ENCODE data around the gene RNPEP. TPM values are rescaled to one million over a fixed set of nuclear protein-coding genes. Genes with fewer than 3 reads are reported as not detected.

RNPEP gene
- total RNA-seq, 1 experiment from 2014 or later: 108 TPM

DNA sequence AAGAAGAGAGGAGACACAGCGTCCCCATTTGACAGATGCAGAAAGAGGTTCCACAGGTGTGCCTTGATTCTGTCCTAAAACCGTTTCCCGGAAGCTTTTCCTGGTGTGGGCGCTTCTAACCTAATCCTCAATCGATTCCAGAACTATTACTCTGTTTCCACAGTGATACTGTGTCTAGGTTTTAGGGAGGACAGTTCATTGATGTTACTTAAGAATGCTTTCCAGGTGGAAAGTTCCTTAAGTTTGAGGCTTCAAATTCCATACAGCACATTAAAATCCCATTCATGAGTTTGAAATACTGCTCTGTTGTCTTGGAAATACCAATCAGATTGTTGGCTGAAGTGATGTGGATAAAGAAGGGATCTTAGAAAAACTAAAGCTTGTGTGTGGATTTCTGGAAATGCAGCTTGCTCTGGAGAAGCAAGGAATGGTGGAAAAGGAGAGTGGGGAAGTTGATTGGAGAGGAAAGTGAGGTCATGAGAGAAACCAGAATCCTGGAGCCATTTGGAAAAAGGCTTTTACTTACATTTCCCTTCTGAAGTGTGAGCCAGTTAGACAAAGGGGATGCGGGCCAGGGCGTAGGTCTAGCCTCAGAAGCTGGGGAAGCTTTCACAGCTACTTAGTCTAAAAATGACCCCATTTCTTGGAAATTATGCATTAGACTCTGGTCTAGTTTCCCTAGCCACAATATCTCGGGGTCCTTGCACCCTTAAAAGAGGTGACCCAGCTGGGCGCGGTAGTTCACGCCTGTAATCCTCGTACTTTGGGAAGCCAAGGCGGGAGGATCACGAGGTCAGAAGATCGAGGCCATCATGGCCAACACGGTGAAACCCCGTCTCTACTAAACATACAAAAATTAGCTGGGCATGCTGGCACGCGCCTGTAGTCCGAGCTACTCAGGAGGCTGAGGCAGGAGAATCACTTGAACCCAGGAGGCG, 34.6 kb downstream of the RNPEP start:
- Histone ChIP-seq H3K4me2 (peak overlapping the region; percentile 94), H3K27me3 (ENCODE audit: insufficient read depth, low read depth) (no peaks in the 10 kb centered on the region), H3F3A (ENCODE audit: insufficient read depth, low read depth) (peaks cover 75% of the 10 kb centered on the region), H4K20me1 (ENCODE audit: insufficient read depth) (peaks cover 47% of the 10 kb centered on the region), H3K79me2 (ENCODE audit: low read depth) (peaks cover 58% of the 10 kb centered on the region), H3K9me3 (ENCODE audit: insufficient read depth, low read depth) (no peaks in the 10 kb centered on the region), H3K36me3 (ENCODE audit: low read depth) (peaks cover 48% of the 10 kb centered on the region), H3K9me2 (ENCODE audit: insufficient read depth) (no peaks in the 10 kb centered on the region), H3K27ac (peak overlapping the region; percentile 97), H3K4me3 (peak overlapping the region; percentile 86; the same call in 1 of the 2 replicates), H2AFZ (no peak overlapping the region), H3K4me1 (replicated peaks; ENCODE audit: insufficient read depth) (peaks cover 94% of the 10 kb centered on the region)
- no peak for DNase-seq
- intact Hi-C loops (cut with micrococcal nuclease; ENCODE audit: unreplicated experiment): no loop called here
- no peak for TF ChIP-seq EZH2 (IDR thresholded peaks at IDR 0.05; ENCODE audit: low read depth)
- no peak for TF ChIP-seq CTCF (conservative IDR thresholded peaks at IDR 0.05)
- BruUV-seq (replicated peaks): TSS peak; percentile 55
- CTCF ChIA-PET: interaction anchor here (1.0 to 1.2 kb wide), 3 partner anchors 18 to 39 kb away, joined by 3 to 4 read pairs (median 4); no protein-coding TSS in a partner anchor
- POLR2A ChIA-PET (ENCODE audit: unreplicated experiment): interaction anchor here (0.6 to 2.7 kb wide), 13 partner anchors 10 to 96 kb away, joined by 3 to 66 read pairs (median 12); no protein-coding TSS in a partner anchor

DNA sequence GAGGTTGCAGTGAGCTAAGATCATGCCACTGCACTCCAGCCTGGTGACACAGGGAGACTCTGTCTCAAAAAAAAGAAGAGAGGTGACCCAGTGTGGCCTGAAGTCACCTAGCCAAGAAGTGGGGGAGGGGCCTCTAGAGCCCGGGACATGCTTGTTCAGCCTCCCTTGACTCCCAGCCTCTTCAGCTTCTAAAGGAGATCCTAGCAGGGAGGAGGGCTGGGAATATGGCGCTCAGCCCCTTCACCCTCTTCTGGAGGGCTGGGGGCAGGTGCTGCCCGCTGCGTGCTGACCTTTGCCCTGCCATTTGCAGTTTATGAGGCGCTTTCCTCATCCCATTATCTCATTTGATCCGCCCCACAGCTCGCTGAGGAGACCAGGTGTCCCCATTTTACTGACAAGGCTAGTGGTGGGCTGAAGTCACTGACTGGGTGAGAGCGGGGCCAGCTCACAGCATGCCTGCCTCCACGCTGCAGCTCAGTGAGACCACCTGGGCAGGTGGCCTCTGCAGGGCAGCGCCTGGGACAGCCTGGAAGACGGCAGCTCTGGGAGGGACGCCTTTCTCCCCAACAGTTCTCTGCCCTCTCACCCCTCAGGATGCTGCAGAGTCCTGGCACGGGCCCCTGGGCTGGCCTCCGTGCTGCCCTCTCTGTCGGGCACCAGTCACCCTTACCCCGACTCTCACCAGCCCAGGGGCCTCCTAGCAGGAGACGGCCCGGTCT, 35.5 kb downstream of the RNPEP start:
- Histone ChIP-seq H3K4me2 (peak overlapping the region; percentile 94), H4K20me1 (ENCODE audit: insufficient read depth) (peaks cover 38% of the 10 kb centered on the region), H3K4me1 (replicated peaks; ENCODE audit: insufficient read depth) (peaks cover 98% of the 10 kb centered on the region), H3K27ac (peak overlapping the region; percentile 97), H3K4me3 (peak overlapping the region; percentile 86; the same call in 1 of the 2 replicates), H3K9me2 (ENCODE audit: insufficient read depth) (no peaks in the 10 kb centered on the region), H3K27me3 (ENCODE audit: insufficient read depth, low read depth) (no peaks in the 10 kb centered on the region), H3K36me3 (ENCODE audit: low read depth) (peaks cover 40% of the 10 kb centered on the region), H3K79me2 (ENCODE audit: low read depth) (peaks cover 49% of the 10 kb centered on the region), H2AFZ (no peak overlapping the region), H3K9me3 (ENCODE audit: insufficient read depth, low read depth) (no peaks in the 10 kb centered on the region), H3F3A (ENCODE audit: insufficient read depth, low read depth) (peaks cover 77% of the 10 kb centered on the region)
- BruUV-seq (replicated peaks): no TSS peak
- CTCF ChIA-PET: interaction anchor here (0.6 to 1.2 kb wide), 3 partner anchors 17 to 90 kb away, joined by 3 to 4 read pairs (median 3); no protein-coding TSS in a partner anchor
- POLR2A ChIA-PET (ENCODE audit: unreplicated experiment): interaction anchor here (0.6 to 2.7 kb wide), 14 partner anchors 8 to 100 kb away, joined by 3 to 66 read pairs (median 9); partner anchors contain the start of gene ELF3
- TF ChIP-seq CTCF (conservative IDR thresholded peaks at IDR 0.05): no peak
- intact Hi-C loops (cut with micrococcal nuclease; ENCODE audit: unreplicated experiment): loop anchor here (1.0 to 2.0 kb wide), 8 partner anchors 8 to 101 kb away; partner anchors contain the start of gene ELF3
- DNase-seq: peak; percentile 85 to 91

Measured in PC-9 (cell line).